K562 treated with DMSO at 1 percent for 4 hours (cell line): ENCODE data around the gene N4BP3. TPM values are rescaled to one million over a fixed set of nuclear protein-coding genes. Genes with fewer than 3 reads are reported as not detected.

Source experiments
- total RNA-seq: library from RNA; unstranded; fragments of 300-600 nt; gene quantifications from 2 replicates; pipeline ENCODE4 v1.2.3, GENCODE V29; 2022; ENCODE audit not compliant: insufficient read depth

Gene N4BP3
- 3.8 and 4.3 TPM in 2 replicates for total RNA-seq

GRCh38 chr5:178113141-178113787, at the start of gene N4BP3:
Gene N4BP3, plus strand, starts transcription at chr5:178113532. Its CDS starts 6,052 bp downstream, at chr5:178119584.

GRCh38 chr5:178130576-178131445, 17.5 kb downstream of the N4BP3 start, which contains the start of gene RMND5B:
Gene RMND5B, plus strand, starts transcription at chr5:178131014. Its CDS starts 7,106 bp downstream, at chr5:178138120.

GRCh38 chr5:178153530-178154340, 40.4 kb downstream of the N4BP3 start, which contains the start of gene NHP2:
Gene NHP2, minus strand, starts transcription at chr5:178153885. Its CDS starts 68 bp downstream, at chr5:178153817.

Other genes with a start within 250 kb of the N4BP3 start
- not detected in 2 replicates for gene PROP1, start 117.3 kb upstream of the N4BP3 start, total RNA-seq
- 28.8 and 38.7 TPM in 2 replicates for gene RMND5B, start 17.5 kb downstream of the N4BP3 start, total RNA-seq
- gene NHP2, start 40.4 kb downstream of the N4BP3 start, total RNA-seq: 148 and 152 TPM in 2 replicates
- not detected in 2 replicates for gene GMCL2, start 73.8 kb downstream of the N4BP3 start, total RNA-seq
- gene HNRNPAB, start 91.0 kb downstream of the N4BP3 start, total RNA-seq: 183 and 184 TPM in 2 replicates
- 27.9 and 37.0 TPM in 2 replicates for gene PHYKPL, start 119.3 kb downstream of the N4BP3 start, total RNA-seq